HG03159 (cell line): ENCODE measurements around the gene CYP4F8.
"Not testable (repeated sequence)": the region's sequence is repeated elsewhere in the genome, so short reads cannot be mapped to it uniquely, and the experiment has no call there.

Source experiments
- ATAC-seq: cut with Tn5 transposase; IDR thresholded peaks from one replicate; pipeline ENCODE4 v1.9.1; 2021; ENCODE audit warnings: mild to moderate bottlenecking, moderate library complexity; ENCODE audit not compliant: unreplicated experiment

The CYP4F8 gene

DNA sequence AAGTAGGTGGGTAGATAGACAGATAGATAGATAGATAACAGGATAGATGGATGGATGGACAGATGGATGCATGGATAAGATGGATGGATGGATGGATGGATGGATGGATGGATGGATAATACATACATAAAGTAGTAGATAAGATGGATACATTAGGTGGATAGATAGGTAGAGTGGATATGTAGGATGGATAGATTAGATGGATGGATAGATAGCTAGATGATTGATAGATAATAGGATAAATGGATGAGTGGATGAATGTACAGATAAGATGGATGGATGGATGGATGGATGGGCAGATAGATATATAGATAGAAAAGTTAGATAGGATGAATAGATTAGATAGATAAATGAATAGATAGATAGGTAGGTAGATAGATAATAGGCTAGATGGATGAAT is 27.8 kb downstream of the CYP4F8 start:
- ATAC-seq: no peak

DNA sequence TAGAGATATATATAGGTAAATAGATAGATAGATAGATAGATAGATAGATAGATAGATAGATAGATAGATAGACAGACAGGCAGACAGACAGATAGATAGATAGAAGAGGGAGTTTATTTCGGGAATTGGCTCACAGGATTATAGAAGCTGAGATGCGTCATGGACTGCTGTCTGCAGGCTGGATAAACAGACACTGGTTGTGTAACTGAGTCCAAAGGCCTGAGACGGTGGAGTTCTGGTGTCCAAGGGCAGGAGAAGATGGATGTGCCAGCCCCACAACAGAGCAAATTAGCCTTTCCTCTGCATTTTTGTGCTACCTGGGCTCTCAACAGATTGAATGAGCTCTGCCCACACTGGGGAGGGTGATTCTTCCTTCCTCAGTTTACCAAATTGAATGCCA is 28.4 kb downstream of the CYP4F8 start:
- ATAC-seq: no peak

GRCh38 chr19:15644066-15644741 is 29.2 kb downstream of the CYP4F8 start:
- ATAC-seq: no peak

- no peak for ATAC-seq
Measured at GRCh38 chr19:15644816-15645215, 29.8 kb downstream of the CYP4F8 start.

GRCh38 chr19:15649526-15649925 is 34.5 kb downstream of the CYP4F8 start:
- ATAC-seq: no peak

- ATAC-seq: not testable (repeated sequence)
Measured at GRCh38 chr19:15650123-15650522, 35.1 kb downstream of the CYP4F8 start.

DNA sequence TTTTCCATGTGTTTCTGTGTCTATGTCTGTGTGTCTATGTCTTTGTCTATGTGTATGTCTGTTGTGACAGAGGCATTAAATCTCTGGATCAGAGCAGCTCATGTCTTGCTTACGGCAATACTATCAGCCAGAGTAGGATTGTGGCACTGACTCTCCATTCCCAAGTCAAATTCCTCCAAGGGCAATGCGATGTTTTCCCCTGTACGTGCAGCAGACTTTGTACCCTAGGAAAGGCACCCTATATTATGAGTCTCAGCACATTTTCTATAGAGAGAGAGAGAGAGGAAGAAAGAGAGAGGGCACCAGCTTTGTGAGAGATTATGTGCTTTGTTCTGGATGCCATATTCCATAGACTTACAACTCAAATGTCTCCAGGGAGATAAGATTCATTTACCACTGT is 36.8 kb downstream of the CYP4F8 start:
- no peak for ATAC-seq

- ATAC-seq: no peak
Measured at GRCh38 chr19:15652559-15653278, 37.7 kb downstream of the CYP4F8 start.

- ATAC-seq: no peak
Measured at GRCh38 chr19:15656467-15656866, 41.4 kb downstream of the CYP4F8 start.

DNA sequence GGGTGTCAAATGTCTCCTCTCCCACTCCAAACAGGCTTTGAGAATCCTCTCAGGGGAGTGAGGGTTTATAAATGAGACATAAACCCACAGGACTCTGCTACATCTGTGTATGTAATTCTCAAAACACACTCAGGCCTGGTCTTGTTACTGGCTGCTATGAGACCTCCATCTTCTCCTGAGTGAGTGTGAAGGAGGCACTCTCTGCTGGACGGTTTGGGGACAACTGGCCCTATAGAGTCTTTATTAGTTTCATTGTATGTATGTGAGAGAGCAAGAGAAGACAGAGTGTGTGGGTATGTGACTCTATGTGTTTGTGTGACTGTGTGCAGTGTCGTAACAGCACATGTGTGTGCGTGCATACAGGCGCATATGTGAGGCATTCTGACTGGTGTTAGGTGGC is 48.2 kb downstream of the CYP4F8 start:
- ATAC-seq: no peak

GRCh38 chr19:15666186-15666585 is 51.2 kb downstream of the CYP4F8 start:
- ATAC-seq: no peak

- no peak for ATAC-seq
Measured at GRCh38 chr19:15666883-15667282, 51.9 kb downstream of the CYP4F8 start.

- ATAC-seq: no peak
Measured at GRCh38 chr19:15669440-15669839, 54.4 kb downstream of the CYP4F8 start.

DNA sequence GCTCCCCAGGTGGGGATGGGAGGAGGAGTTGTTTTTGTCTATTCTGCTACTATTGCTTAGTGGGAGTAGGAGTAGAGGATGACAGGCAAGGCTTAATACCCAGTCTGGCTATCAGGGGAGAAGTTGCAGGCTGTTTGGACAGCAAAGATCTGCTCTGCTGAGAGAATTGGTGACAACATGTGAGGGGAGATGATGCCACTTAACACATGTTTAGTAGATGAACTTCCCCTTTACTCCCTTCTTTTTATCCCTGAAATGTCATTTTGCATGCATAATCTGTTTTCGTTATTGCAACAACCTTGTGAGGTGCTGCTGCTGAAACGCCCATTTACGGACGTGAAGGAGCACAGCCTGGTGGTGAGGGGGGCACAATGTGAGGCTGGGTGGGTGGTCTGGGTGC is 54.9 kb downstream of the CYP4F8 start:
- no peak for ATAC-seq

GRCh38 chr19:15671237-15671821 is 56.3 kb downstream of the CYP4F8 start:
- no peak for ATAC-seq

GRCh38 chr19:15671891-15672579 is 57.0 kb downstream of the CYP4F8 start:
- no peak for ATAC-seq

DNA sequence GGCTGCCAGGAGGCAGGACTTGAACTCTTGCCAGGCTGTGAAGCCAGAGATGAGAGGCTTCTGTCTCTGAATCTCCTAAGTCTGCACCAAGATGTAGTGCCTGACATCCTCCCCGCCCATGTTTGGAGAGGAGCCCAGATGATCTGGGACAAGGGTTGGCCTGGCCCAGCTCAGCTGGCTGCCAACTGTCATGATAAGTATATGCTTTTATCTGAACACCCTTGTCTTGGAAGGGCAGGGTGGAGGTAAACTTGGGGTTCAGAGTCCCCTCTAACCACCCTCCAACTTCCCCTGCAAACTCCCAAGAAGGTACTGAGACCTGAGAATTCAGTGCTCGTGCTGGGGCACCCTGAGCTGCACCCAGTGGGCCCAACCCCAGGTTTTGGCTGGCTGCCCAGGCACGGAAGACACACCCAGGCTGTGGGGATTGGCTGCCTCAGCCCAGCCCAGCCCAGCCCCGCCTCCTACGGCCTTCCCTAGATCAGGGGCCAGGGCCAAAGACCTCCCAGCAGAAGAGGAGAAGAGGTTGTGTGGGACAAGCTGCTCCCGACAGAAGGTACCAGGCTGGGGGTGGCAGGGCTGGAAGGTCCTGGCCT is 57.7 kb downstream of the CYP4F8 start, which contains the start of gene CYP4F12:
TSS of gene CYP4F12 (plus strand) at position 508 of the 596 bp plus-strand sequence. CDS start 443 bp downstream, outside the sequence.
- no peak for ATAC-seq

DNA sequence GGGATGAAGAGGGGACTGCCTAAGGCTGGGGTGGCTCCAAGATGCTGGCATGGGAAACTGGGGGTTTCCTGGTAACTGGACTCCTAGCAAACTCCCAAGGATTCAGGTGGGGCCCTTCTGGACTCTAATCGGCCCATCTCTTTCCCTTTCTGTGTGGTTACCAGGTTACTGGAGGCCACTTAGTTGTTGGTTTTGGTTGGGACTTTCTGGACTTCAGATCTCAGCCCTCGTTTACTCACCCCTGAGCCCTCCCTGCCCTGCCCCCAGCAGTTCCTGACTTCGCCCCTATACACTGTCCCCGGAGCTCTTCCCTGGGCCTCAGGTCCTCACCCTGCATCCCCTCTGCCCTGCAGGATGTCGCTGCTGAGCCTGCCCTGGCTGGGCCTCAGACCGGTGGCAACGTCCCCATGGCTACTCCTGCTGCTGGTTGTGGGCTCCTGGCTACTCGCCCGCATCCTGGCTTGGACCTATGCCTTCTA is 58.2 kb downstream of the CYP4F8 start:
- no peak for ATAC-seq

- ATAC-seq: no peak
Measured at GRCh38 chr19:15675560-15675959, 60.5 kb downstream of the CYP4F8 start.

- no peak for ATAC-seq
Measured at GRCh38 chr19:15679089-15679488, 64.1 kb downstream of the CYP4F8 start.

GRCh38 chr19:15679865-15680264 is 64.8 kb downstream of the CYP4F8 start:
- not testable (repeated sequence) for ATAC-seq
